Epithelial cell of proximal tubule (primary cell): ENCODE data around the gene NHERF1. TPM values are rescaled to one million over a fixed set of nuclear protein-coding genes. Genes with fewer than 3 reads are reported as not detected.

Source experiments
- DNase-seq: peaks from one replicate; pipeline ENCODE4 v3.0.0-alpha.2; 2011; ENCODE audit warnings: low read depth
- H3K4me3 ChIP-seq: 2 replicates; pipeline ENCODE4 v1.5.1; 2011; ENCODE audit warnings: low read depth, mild to moderate bottlenecking, low read length
- CTCF ChIP-seq: conservative IDR thresholded peaks from 2 replicates; pipeline ENCODE4 v1.5.1; 2012; ENCODE audit warnings: low read depth, mild to moderate bottlenecking, low read length
- total RNA-seq: library from RNA; depleted of rRNA; stranded (reverse); fragments of >200 nt; gene quantifications from 2 replicates; pipeline ENCODE4 v1.2.3, GENCODE V29; 2015

Gene NHERF1
- total RNA-seq, 1 donor from 2014 or later, result 45.1 TPM

- no peak for TF ChIP-seq CTCF
Observed at GRCh38 chr17:74712301-74712700, 36.1 kb upstream of the NHERF1 start.

GRCh38 chr17:74712756-74713155, 35.7 kb upstream of the NHERF1 start, which contains the start of gene CD300LF:
TSS of gene CD300LF (minus strand) at chr17:74712923. CDS start at chr17:74712866, 57 bp downstream.
- DNase-seq, result no peak
- no peak for TF ChIP-seq CTCF
- no peak within 1 kb of the TSS for H3K4me3 ChIP-seq

More at GRCh38 chr17:74712301-74712700, 36.1 kb upstream of the NHERF1 start:
- DNase-seq, result no peak
- H3K4me3 ChIP-seq, result no peak overlapping the region

- no peak for TF ChIP-seq CTCF
- DNase-seq, result no peak
- H3K4me3 ChIP-seq, result no peak overlapping the region
Observed at GRCh38 chr17:74713171-74713755, 35.2 kb upstream of the NHERF1 start.

- DNase-seq, result no peak
- no peak overlapping the region for H3K4me3 ChIP-seq
- TF ChIP-seq CTCF, result no peak
Observed at GRCh38 chr17:74715144-74715543, 33.3 kb upstream of the NHERF1 start.

- TF ChIP-seq CTCF, result no peak
- DNase-seq, result no peak
- no peak overlapping the region for H3K4me3 ChIP-seq
Observed at GRCh38 chr17:74720506-74720905, 27.9 kb upstream of the NHERF1 start.

GRCh38 chr17:74722782-74723181, 25.6 kb upstream of the NHERF1 start:
- H3K4me3 ChIP-seq, result no peak overlapping the region
- TF ChIP-seq CTCF, result no peak
- DNase-seq, result no peak

- H3K4me3 ChIP-seq, result no peak overlapping the region
- DNase-seq, result no peak
- no peak for TF ChIP-seq CTCF
Observed at GRCh38 chr17:74723891-74724290, 24.5 kb upstream of the NHERF1 start.
